GM13976 (cell line): ENCODE data around the gene MBNL2.

ENCODE experiments used
- DNase-seq: peaks from one replicate; pipeline ENCODE4 v3.0.0; 2012; ENCODE audit warnings: low spot score
- CTCF ChIP-seq: IDR thresholded peaks from 2 replicates; pipeline ENCODE4 v1.5.1; 2012; ENCODE audit warnings: borderline replicate concordance, mild to moderate bottlenecking; ENCODE audit not compliant: insufficient read depth; ENCODE audit errors: extremely low read depth, missing control alignments, control extremely low read depth
- in situ Hi-C: fragments of 300-500 bp; cut with MboI; formaldehyde crosslinking; loops from one replicate; pipeline ENCODE4 v1.12.0; 2022; ENCODE audit warnings: low sequenced_read_pairs, mixed read lengths, inconsistent platforms; ENCODE audit not compliant: unreplicated experiment

MBNL2 gene

GRCh38 chr13:97372936-97373335 is 150.8 kb downstream of the MBNL2 start:
- in situ Hi-C loops, result no loop called here
- no peak for TF ChIP-seq CTCF
- DNase-seq, result no peak

GRCh38 chr13:97373787-97374186 is 151.7 kb downstream of the MBNL2 start:
- in situ Hi-C loops, result no loop called here
- no peak for DNase-seq
- no peak for TF ChIP-seq CTCF

- DNase-seq, result no peak
- in situ Hi-C loops, result no loop called here
- no peak for TF ChIP-seq CTCF
Measured at GRCh38 chr13:97376981-97377380, 154.8 kb downstream of the MBNL2 start.

GRCh38 chr13:97379386-97379785 is 157.3 kb downstream of the MBNL2 start:
- in situ Hi-C loops, result no loop called here
- no peak for TF ChIP-seq CTCF
- DNase-seq, result no peak

GRCh38 chr13:97380696-97381095 is 158.6 kb downstream of the MBNL2 start:
- in situ Hi-C loops, result no loop called here
- no peak for DNase-seq
- no peak for TF ChIP-seq CTCF

GRCh38 chr13:97381189-97381588 is 159.1 kb downstream of the MBNL2 start:
- in situ Hi-C loops, result no loop called here
- DNase-seq, result no peak

More at GRCh38 chr13:97381189-97381588, 159.1 kb downstream of the MBNL2 start:
- TF ChIP-seq CTCF, result no peak
